PC-9 (cell line): Measurements from ENCODE around the gene HPGDS.

ENCODE experiments used
- CTCF ChIP-seq: fragments of 200-600 bp; sonication (generic); conservative IDR thresholded peaks from 2 replicates; pipeline ENCODE4 v1.6.1; 2017; ENCODE audit warnings: mixed run types, antibody characterized with exemption, mild to moderate bottlenecking, moderate library complexity
- EZH2 ChIP-seq: fragments of 200-600 bp; sonication (generic); IDR thresholded peaks from 2 replicates; pipeline ENCODE4 v1.8.0; 2017; ENCODE audit warnings: antibody characterized with exemption, low read depth

- TF ChIP-seq CTCF (no peak), EZH2 (no peak)
Observed at GRCh38 chr4:94253036-94253435, 89.6 kb downstream of the HPGDS start.
